Hepatic stellate cell (primary cell): ENCODE results near the gene NTNG1.

Source experiments
- DNase-seq: peaks from one replicate; pipeline ENCODE4 v3.0.0; 2011; ENCODE audit warnings: low spot score

NTNG1 gene

DNA sequence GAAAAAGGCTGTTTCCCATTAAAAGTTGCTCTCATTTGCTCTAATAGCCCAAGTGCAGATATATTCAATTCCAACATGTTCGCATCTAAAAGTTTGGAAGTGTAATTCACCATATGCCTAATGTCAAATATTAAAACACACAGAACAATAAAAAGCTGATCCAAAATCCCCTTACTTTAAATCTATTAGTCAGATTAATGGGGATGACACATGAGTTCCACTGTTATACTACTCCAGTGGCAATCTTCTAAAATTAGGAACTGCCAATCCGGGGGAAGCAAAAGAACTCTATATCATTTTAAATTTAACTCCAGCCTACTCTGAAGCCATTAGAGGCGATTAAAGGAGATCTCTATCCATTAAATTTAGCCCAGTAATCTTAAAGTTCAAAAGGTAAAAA is 317.1 kb downstream of the NTNG1 start:
- DNase-seq: no peak

DNA sequence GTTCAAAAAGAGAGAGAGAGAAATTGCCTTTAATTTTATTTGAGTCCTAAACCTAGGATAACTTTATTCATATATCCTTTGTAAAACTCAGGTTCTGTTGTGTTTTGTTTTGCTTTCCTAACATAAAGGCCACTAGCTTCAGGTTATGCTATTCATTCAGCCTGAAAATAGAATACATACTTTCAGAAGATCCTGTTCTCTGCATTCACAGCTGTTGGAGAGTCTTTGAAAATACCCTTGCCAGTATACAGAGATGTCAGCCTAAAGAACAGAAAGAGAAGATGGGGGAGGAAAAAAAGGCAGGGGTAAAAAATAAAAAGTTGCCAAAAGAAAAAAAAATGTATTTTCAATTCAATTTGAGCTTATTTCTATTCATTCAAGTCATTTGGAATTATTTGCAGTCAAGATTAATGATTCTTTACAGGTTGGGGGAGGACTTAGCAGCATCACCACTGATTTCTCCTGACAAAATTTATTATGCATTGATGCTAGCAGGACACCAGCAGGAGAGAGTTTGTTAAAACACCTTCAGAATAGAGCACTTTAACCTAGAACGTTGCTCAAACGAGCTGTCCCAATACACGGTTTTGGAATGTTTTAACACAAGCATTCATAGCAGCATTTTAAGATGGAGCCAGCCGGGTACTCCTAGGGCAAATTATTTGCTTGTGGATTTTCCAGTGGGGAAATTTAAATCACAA is 318.5 kb downstream of the NTNG1 start:
- DNase-seq: no peak

DNA sequence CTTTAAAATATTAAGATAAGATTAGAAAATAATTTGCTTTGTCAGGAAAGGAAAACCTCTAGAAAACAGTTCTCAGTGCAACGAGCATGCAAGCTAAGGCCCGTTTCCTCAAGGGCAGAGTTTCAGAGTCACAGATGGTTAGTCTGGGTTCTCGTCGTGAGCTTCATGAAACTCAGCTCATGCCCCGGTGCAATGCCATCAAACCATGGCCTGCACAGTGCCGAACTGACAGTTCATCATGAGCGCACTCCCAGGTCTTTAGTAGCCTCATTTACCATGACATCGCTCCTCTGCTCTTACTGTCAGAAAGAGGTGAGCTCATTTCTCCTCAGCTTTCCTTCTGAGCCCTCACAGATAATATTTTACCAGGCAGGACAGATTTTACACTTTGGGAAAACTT is 319.2 kb downstream of the NTNG1 start:
- DNase-seq: no peak

DNA sequence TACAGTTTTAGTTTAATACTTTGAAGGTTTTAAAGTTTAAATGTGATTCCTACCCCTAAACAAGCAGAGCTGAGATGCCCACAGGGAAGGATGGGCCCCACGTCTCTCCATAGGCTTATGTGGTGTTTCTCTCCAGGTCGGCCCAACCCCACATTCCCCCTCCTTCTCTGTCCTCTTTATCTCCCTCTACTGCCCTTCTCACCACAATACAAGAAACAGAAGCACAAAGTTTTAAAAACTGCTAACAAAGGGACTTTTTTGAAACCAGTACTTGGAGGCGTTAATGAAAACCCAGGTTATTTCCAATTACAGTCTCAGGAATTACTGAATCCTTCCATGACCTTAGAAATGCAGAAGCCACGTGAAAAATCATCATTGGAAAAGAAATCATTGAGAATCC is 324.0 kb downstream of the NTNG1 start:
- DNase-seq: no peak

DNA sequence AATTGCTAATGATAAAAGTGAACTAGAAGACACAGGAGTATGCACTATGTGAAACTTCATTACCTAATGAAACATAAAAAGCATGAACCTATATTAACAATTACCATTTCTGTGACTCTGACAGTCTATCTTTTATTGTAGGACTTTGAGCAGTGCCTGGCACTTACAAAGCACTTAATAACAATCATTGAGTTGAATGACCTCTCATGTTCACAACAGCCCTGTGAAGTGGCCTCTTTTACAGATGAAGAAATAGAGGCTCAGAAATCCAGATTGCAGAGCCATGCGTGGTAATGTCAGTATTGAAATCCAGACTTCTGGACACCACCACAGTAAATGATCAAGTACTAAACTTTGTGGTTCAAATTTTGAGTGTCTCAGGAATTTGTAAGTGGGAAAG is 326.4 kb downstream of the NTNG1 start:
- no peak for DNase-seq

DNA sequence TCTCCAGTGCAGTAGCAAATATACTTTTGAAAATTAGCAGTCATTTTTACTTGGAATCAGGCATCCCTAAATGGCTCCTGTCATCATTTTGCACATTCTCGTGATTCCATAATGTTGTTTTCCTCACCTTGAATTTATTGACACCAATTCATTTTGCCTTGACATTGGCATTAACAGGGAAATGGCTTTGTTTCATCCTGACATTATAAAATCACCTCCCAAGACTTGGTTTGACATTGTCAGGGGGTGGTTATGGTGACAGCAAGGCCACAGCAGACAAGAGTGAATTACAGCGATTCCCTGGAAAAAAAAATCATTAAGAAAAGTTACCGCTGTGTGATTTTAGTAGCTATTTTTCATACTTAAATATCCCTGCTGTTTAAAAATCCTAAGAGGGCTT is 327.0 kb downstream of the NTNG1 start:
- no peak for DNase-seq

DNA sequence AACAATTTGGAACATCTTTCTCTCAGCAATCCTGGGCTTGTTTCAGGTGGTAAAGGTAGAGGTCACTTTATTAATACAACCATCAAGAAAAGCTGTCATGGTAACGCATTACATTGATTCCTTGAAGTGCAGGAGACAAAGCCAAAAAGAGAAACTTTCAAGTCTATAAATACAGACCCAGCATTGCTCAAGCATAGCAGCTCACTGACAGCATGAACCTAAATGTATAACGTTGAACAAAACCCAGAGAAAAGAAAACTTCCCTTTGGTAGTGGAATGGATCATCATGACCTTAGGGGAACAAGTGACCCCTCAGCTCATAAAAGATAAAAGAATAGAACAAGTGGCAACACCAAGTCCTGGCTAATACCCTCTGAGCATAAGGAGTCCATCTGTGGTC is 332.2 kb downstream of the NTNG1 start:
- DNase-seq: no peak

DNA sequence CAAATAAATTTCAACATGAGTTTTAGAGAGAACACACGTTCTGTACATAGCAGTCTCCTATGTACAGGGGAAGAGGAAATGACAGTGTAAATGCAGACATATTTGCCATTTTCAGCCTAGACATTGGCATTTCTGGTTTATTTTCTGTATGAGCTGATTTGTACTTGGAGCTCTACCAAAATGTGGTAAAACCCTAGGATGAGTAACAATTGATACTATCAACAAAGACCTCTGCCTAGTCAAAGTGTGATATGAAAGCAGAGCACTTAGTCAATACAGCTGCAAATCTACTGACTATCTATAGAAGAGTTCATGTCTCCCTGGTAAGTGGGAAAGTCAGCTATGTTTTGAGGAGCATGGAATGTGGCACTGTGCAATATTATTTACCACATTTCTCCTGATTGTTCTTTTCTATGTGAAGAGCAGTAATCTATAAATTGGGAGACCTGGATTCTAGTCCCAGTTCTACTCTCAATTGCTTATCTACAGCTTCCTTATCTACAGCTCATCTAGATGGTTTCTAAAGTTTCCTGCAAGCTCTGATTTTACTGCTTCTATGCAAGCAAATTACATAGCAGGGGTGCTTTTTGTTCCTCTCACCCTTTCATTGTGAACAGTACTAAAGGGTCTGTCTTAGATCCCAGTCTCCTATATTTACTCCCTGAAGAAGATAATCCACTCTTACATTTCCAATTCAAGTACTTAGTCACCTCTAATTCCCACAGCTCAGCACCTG is 334.2 kb downstream of the NTNG1 start:
- no peak for DNase-seq

DNA sequence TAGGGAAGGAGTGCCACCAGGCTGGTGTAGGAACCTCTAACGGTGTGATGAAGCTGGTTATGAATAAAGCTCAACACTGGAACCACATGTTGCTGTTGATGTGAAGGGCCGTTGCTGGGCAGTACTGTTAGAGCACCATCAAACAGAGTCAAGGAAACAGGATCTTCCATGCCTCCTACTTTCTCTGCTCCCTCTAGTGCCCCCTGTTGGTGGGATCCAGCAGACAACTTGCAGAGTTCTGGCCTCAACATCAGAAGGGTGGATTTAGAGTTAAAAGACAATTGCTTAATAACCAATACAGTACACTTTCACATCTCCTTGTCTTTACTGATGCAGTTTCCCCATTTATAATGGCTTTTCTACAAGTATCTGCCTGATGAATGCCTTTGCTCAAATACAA is 336.4 kb downstream of the NTNG1 start:
- DNase-seq: no peak

DNA sequence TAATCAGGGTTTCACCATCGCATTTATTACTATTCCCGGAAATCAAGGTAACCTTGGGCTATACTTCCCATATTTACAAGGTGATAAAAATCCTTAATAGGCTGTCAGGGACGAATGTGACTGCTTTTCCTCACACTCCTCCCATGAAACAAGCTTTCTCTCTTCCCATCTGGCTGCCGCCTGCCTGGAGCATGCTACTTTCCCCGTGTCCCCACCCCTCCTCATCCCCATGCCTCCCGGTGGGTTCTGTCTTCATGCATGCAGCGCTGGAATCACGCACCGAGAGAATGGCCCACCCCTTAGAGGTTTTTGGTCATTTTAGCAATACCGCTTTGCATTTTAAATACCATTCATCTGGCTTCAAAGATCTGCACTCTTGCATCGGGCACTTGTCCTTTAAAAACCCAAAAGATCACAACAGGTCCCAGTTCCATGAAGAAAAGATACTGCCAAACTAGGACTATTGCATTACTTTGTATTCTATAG is 339.1 kb downstream of the NTNG1 start:
- DNase-seq: no peak

DNA sequence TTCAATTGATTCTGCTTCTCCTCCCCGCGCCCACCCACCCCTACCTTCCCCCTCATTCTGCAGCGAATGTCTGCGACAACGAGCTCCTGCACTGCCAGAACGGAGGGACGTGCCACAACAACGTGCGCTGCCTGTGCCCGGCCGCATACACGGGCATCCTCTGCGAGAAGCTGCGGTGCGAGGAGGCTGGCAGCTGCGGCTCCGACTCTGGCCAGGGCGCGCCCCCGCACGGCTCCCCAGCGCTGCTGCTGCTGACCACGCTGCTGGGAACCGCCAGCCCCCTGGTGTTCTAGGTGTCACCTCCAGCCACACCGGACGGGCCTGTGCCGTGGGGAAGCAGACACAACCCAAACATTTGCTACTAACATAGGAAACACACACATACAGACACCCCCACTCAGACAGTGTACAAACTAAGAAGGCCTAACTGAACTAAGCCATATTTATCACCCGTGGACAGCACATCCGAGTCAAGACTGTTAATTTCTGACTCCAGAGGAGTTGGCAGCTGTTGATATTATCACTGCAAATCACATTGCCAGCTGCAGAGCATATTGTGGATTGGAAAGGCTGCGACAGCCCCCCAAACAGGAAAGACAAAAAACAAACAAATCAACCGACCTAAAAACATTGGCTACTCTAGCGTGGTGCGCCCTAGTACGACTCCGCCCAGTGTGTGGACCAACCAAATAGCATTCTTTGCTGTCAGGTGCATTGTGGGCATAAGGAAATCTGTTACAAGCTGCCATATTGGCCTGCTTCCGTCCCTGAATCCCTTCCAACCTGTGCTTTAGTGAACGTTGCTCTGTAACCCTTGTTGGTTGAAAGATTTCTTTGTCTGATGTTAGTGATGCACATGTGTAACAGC is 339.9 kb downstream of the NTNG1 start:
- DNase-seq: no peak

DNA sequence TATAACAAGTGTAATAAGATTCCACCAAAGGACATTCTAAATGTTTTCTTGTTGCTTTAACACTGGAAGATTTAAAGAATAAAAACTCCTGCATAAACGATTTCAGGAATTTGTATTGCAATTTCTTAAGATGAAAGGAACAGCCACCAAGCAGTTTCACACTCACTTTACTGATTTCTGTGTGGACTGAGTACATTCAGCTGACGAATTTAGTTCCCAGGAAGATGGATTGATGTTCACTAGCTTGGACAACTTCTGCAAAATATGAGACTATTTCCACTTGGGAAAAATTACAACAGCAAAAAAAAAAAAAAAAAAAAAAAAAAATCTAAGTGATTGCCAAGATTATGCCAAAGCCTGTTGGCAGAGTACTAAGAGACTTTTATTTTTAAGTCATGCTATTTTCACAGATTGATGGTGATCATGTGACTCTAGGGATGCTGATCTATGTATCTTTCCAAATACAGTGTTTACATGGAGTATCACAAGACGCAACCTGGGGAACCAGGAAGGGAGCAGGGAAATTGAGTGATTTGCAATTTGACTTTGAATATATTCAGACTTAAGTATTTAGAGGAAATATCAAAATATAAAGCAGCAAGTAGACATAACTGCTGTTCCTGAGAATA is 341.0 kb downstream of the NTNG1 start:
- DNase-seq: no peak

DNA sequence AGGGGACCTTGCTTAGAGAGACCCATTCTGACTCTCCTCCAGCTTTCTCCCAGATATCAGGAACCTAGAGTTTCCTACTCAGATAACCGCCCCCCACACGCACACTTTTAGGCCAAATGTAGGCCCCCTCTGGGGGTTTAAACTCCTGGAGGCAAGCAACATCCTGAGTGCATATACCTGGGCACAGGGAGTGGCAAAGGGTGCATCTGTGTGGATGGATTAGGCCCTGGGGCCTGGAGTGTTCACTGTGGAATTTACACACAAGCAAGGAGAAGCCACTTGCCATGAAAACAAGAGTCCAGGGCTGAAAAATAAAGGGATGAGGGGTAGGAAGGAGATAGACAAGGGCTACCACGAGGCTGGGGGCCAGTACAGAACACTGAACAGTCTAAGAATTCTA is 343.1 kb downstream of the NTNG1 start:
- no peak for DNase-seq

DNA sequence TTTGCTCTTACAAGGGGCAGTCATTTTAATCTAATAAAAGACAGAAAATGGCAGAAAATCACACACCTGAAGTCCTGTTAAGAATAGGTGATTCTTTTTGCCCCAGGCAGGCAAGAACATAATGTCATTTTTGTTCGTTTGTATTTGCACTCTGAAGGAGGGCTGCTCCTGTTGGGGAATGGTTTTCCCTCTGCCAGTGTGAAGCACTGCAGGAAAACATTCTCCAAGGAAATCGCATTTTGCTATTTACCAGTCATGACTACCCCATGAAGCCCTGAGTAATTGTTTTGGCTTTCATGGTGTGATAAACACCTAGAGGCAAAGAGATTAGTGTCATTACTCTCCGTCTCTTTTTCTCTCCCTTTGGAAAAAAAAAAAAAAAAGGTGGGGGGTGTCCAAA is 345.5 kb downstream of the NTNG1 start:
- no peak for DNase-seq

DNA sequence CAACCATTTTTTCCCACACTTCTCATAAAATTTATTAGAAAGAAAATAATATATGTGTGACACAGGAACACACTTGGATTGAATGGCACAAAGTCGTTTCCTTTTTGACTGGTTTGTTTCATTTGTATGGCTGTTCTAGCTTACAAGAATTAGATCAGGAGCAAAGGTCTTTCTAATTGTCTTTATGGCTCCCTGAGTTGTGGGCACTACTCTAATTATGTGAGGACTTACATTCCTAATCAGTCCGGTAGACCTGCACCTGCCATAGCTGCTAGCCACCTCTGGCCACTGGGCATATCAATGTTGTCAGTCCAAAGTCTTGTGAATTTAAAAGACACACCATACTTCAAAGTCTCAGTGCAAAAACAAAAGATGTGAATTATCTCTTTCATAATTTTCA is 346.7 kb downstream of the NTNG1 start:
- no peak for DNase-seq

DNA sequence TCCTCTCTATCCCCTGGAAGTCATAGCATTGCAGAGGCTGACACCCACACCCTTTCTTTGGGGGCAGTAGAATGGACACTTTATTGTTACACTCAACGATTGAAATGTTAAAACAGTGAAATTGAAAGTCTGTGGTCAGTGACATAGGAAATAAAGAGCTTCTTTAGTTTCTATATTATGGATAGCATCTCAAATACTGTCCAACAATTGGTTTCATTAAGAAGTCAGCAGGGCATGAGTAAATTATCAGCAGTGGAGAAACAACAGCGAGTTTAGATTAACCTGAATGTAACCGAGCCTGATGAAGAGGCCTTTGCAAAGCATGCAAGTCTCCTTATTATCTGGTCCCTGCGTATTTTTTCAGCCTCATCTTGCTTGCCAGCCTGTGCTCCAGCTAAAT is 350.7 kb downstream of the NTNG1 start:
- no peak for DNase-seq

DNA sequence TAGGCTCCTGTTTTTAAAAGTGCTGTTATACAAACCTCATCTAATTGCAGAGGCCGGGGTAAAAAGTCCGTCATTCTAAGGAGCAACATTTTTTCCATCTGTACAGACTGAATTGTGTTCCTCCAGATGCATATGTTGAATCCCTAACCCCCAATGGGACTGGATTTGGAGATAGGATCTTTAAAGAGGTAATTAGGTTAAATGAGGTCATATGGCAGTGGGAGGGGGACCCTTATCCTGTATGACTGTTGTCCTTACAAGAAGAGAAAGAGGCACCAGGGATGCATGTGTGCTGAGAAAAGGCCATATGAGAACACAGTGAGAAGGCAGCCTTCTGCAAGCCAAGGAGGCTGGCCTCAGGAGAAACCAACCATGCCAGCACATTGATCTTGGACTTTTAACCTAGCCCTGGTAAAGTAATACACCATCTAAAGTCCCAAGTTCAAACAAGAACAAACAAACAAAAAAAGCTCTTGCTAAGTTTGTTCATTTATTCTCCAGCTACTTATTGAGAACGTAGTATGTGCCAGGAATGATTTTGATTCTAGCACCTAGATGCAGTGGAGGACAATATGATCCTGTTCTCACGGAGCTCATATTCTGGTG is 352.4 kb downstream of the NTNG1 start:
- no peak for DNase-seq

DNA sequence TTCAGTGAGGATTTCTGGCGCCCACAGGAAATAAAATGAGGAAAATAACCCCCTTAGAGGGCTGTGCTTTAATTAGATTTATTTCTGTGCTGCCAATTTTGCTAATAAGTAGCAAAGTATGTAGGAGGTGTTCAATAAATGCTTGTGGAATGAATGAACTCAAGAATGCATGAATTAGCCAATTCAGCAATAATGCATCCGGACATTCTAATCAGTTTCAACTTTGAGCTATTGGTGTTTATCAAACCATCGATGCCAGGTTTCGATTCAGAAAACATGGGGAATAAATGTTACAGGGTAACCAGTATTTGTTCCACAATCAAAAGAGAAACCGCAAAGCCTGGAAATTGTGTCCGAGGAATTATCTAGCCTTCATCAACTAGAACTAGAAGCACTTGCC is 353.2 kb downstream of the NTNG1 start:
- DNase-seq: no peak

DNA sequence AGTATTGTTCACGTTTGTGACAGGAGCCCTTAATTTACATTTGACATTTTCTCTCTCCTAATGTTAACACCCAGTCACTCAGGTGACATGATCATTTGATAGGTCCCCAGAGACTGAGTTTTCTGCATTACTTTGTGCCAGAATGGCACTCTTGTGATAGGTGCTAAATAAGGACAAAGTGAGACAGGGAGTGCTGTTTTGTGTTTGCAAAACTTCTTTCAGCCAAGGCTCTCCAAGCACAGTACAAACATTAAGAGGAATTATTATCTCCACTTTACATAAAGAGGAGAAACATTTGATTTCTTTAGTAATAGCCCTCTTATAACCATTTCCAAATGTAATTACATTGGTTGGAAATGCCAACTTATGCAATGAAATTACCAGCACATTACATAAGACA is 355.2 kb downstream of the NTNG1 start:
- DNase-seq: no peak

DNA sequence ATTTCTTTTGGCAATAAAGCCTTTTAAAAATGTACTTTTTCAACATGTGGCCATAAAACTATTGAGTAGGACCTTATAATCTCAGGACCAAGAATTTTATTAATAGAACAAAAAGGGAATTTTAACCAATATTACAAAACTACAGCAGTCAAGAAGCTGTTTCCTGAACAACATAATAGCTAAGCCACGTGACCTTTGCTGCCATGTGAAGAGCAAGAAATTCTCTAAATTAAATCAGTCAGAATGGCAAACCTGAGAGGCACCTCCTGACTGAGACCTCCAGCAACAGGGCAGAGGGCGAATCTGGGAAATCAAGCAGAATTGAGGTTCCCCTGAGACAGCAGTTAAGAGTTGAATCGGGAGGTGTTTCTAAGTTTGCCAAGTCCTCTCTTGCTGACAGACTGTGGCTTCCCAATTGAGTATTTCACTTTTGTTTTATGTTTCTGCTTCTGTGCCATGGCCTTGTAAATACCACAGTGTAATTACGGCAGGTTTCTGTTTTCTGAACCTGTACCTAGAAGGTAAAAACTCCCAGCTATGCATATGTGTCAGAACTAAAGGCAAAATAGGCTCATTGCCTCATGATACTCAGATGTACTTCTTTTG is 358.4 kb downstream of the NTNG1 start:
- DNase-seq: no peak

DNA sequence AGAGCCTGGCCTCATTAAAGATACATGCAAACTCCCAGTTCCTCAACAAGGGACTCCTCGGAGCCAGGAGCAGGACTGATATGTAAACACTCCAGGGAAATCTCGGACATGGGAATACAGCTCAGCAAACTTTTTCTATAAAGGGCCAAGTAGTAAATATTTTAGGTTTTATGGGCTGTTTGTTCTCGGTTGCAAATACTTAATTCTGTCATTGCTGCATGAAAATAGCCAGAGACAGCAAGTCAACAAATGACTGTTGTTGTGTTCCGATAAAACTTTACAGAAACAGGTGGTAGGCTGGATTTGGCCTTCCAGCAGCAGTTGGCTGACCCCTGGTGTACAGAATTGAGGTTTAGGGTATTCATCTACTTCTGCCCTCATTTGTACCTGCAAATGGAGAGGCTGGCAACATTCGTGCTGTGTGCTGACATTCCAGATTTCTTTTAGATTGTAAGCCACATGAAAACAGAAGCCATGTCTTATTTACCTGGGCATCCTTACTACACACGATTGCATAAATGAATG is 360.3 kb downstream of the NTNG1 start:
- DNase-seq: no peak
